ENCODE measurements around the gene EFNB2.

EFNB2 gene

GRCh38 chr13:106533943-106534638 is 1.4 kb downstream of the EFNB2 start:
- peak overlapping the region; percentile 91 for H3K27ac ChIP-seq

GRCh38 chr13:106533101-106533942 is 2.1 kb downstream of the EFNB2 start:
- peak; percentile 88 for TF ChIP-seq CTCF (conservative IDR thresholded peaks at IDR 0.05)

More at GRCh38 chr13:106533943-106534638, 1.4 kb downstream of the EFNB2 start:
- TF ChIP-seq CTCF (conservative IDR thresholded peaks at IDR 0.05): no peak

GRCh38 chr13:106532111-106532929 is 3.1 kb downstream of the EFNB2 start:
- H3K27ac ChIP-seq: peak overlapping the region; percentile 91

More at GRCh38 chr13:106533101-106533942, 2.1 kb downstream of the EFNB2 start:
- peak overlapping the region; percentile 91 for H3K27ac ChIP-seq

GRCh38 chr13:106530980-106531481 is 4.4 kb downstream of the EFNB2 start:
- TF ChIP-seq CTCF (conservative IDR thresholded peaks at IDR 0.05): no peak
- H3K27ac ChIP-seq: peak overlapping the region; percentile 91

More at GRCh38 chr13:106532111-106532929, 3.1 kb downstream of the EFNB2 start:
- no peak for TF ChIP-seq CTCF (conservative IDR thresholded peaks at IDR 0.05)

GRCh38 chr13:106530171-106530851 is 5.2 kb downstream of the EFNB2 start:
- TF ChIP-seq CTCF (conservative IDR thresholded peaks at IDR 0.05): no peak
- peak overlapping the region; percentile 91 for H3K27ac ChIP-seq

GRCh38 chr13:106529415-106530170 is 5.9 kb downstream of the EFNB2 start:
- no peak for TF ChIP-seq CTCF (conservative IDR thresholded peaks at IDR 0.05)
- H3K27ac ChIP-seq: peak overlapping the region; percentile 91
